Measurements from ENCODE around the gene TLR1.

DNA sequence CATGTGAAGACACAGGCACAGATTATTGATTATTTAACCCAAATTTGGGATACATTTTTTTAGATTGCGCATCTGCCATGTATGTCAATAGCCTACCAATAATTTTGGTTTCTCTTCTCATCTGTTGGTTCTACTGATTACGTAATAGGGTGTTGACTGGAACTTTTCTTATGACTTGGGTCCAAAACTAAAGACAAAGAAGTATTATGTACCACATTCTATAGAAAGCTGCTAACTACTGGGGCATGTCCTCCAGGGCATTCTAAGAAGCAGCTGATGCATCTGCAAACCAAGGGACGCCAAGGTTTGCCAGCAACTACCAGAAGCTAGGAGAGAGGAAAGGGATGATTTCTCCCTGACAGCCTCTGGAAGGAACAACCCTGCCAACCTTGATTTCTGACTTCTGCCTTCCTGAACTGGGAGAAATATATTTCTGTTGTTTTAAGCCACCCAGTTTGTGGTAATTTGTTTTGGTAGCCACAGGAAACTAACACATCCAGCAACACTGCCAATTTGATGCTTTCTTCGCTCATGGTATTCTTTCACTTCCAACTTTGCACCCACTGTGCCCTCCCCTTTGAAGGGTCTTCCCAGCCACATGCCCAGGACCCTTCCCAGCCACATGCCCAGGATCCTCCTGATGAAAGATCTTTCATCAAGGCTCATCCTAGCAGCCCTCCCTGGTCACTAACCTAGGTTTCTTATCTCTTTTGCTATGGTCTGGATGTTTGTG is 15.9 kb upstream of the TLR1 start:
- TF ChIP-seq CTCF (conservative IDR thresholded peaks at IDR 0.05 in 1 of 2, IDR thresholded peaks at IDR 0.05 in 1 of 2; ENCODE audit: extremely low read depth in 1 of 2, insufficient read depth in 1 of 2, low read depth in 1 of 2, low read length in 2 of 2) = no peak
- TF ChIP-seq EZH2 (IDR thresholded peaks at IDR 0.05; ENCODE audit: borderline replicate concordance, low read length) = no peak

Data from mammary epithelial cell (primary cell).